GM20000 (cell line): Measurements from ENCODE around the gene BRIP1.

Experiments used
- DNase-seq: peaks from one replicate; pipeline ENCODE4 v3.0.0; 2012; ENCODE audit warnings: low spot score
- CTCF ChIP-seq: IDR thresholded peaks from 2 replicates; pipeline ENCODE4 v1.5.1; 2012; ENCODE audit warnings: mild to moderate bottlenecking, control low read depth; ENCODE audit errors: extremely low read depth, missing control alignments

Gene BRIP1

DNA sequence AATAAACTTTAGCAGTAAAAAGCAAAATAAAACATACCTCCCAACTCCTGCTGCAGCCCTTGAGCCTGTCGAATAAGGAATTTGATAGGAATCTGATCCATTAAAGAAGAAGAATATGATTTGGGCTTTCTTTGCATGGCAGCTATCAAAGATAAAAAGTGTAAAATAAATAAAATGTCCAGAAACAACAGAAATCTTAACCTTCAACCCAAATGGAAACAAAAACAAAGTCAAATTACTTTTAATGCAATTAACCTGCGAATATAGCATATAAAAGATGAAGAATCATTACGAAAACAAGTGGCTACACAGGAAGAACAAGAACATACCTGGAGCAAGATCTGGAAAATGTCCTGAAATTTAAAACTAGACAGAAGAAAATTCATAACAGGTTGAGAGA is 21.5 kb upstream of the BRIP1 start:
- DNase-seq: no peak
- no peak for TF ChIP-seq CTCF

DNA sequence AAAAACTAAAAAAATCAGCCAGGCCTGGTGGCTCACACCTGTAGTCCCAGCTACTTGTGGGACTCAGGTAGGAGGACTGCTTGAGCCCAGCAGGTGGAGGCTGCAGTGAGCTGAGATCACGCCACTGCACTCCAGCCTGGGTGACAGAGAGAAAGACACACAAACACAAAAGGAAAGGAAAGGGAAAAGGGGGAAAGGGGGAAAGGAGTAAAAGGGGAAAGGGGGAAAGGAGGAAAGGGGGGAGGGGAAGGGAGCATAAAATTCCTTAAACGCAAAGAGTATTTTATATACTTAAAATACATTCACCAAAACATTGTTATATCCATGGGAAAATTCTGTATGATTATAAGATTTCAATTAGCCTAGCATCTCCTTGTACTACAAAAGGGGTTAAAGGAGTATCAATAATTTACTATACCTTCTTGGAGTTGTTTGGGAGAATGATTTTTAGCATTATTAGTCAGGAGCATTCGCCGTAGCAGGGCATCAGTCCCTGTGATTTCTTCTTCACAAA is 17.3 kb upstream of the BRIP1 start:
- no peak for TF ChIP-seq CTCF
- DNase-seq: no peak

- DNase-seq: no peak
- TF ChIP-seq CTCF: no peak
Measured at GRCh38 chr17:61878984-61879612, 15.8 kb upstream of the BRIP1 start.

DNA sequence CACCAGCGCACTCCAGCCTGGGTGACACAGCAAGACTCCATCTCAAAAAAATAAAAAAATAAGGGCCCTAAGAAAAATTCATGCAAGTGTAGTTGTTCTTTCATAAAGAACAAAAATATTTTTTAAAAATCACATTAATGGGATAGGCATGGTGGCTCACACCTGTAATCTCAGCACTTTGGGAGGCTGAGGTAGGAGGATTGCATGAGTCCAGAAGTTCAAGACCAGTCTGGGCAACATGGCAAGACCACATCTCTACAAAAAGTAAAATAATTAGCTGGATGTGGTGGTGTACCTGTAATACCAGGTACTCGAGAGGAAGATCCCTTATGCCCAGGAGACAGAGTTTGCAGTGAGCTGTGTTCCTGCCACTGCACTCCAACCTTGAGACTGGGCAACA is 15.2 kb upstream of the BRIP1 start:
- DNase-seq: no peak
- no peak for TF ChIP-seq CTCF

DNA sequence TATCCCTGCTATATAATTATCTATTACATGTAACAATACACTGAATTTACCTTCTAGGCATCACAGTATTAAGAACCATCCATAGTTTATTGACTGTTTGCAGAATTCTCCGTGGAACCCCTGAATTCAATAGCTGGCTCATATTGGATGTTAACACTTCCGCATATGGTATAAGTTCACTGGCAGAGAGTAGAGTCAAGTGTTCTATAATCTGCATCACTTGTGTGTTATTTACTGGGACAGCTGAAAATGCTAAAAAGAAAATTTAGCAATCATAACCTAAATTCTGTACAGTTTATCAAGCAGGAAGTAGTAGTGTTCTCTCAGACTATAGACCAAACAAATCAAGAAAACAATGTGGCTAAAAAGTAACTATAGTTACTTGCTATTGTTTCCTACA is 14.5 kb upstream of the BRIP1 start:
- TF ChIP-seq CTCF: no peak
- DNase-seq: no peak

DNA sequence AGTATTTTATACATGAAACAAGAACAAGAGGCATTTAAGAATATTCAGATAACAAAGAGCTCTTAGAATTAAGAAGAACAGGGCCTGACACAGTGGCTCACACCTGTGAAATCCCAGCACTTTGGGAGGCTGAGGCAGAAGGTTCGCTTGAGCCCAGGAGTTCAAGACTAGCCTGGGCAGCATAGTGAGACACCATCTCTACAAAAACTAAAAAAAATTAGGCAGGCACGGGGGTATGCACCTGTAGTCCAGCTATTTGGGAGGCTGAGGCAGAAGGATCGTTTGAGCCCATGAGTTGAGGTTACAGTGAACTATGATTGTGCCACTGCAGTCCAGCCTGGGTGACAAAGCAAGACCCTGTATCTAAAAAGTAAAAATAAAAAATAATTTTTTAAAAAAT is 12.5 kb upstream of the BRIP1 start:
- DNase-seq: no peak
- TF ChIP-seq CTCF: no peak

DNA sequence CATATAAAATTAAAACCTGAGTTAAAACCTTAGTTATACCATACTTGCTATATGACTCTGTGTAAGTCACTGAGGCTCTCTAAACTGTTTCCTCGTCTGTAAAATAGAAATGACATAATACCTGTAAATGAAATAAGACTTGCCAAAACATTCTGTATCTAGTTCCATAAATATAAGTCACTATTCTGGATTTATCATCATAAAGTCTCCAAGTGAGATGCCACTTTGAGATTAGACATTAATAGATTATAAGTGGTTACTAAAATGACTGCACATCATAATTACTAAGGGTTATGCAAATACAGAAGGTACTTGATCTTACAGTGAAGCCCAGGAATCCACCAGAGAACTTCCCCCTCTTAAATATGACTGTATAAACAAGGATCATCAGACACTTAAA is 12.0 kb upstream of the BRIP1 start:
- no peak for TF ChIP-seq CTCF

More for the DNA sequence above, 12.0 kb upstream of the BRIP1 start:
- DNase-seq: no peak
